Aortic smooth muscle cell (primary cell): ENCODE data around the gene PCDHGC4. TPM values are rescaled to one million over a fixed set of nuclear protein-coding genes. Genes with fewer than 3 reads are reported as not detected.

Experiments used
- total RNA-seq: library from RNA; depleted of rRNA; stranded (reverse); fragments of >200 nt; gene quantifications from 2 replicates; pipeline ENCODE4 v1.2.3, GENCODE V29; 2014

The PCDHGC4 gene
- total RNA-seq: 2.0 and 3.2 TPM in 2 replicates

GRCh38 chr5:141484641-141485311 lies at the start of gene PCDHGC4:
PCDHGC4 (plus strand) TSS chr5:141485030; CDS start chr5:141485174, 144 bp downstream.

GRCh38 chr5:141475625-141476131 lies 9.2 kb upstream of the PCDHGC4 start, which contains the start of gene PCDHGC3:
PCDHGC3 (plus strand) TSS chr5:141475966; CDS start chr5:141476117, 151 bp downstream.

GRCh38 chr5:141488591-141489561 lies 4.0 kb downstream of the PCDHGC4 start, which contains the start of gene PCDHGC5:
PCDHGC5 (plus strand) TSS chr5:141489081; CDS start chr5:141489241, 160 bp downstream.

Other genes with a start within 250 kb of the PCDHGC4 start
- 0.53 and 0.56 TPM in 2 replicates for gene PCDHB15, start 239.6 kb upstream of the PCDHGC4 start, total RNA-seq
- gene SLC25A2, start 181.0 kb upstream of the PCDHGC4 start, total RNA-seq: 0.13 and 0.31 TPM in 2 replicates
- 81.0 and 83.9 TPM in 2 replicates for gene TAF7, start 164.2 kb upstream of the PCDHGC4 start, total RNA-seq
- 1.1 TPM in 2 replicates for gene PCDHGA1, start 154.5 kb upstream of the PCDHGC4 start, total RNA-seq
- 1.7 and 2.5 TPM in 2 replicates for gene PCDHGA2, start 146.3 kb upstream of the PCDHGC4 start, total RNA-seq
- gene PCDHGA3, start 141.2 kb upstream of the PCDHGC4 start, total RNA-seq: 2.0 and 2.9 TPM in 2 replicates
- gene PCDHGB1, start 134.9 kb upstream of the PCDHGC4 start, total RNA-seq: 1.8 and 4.3 TPM in 2 replicates
- 4.0 and 7.5 TPM in 2 replicates for gene PCDHGA4, start 130.0 kb upstream of the PCDHGC4 start, total RNA-seq
- 3.4 and 5.9 TPM in 2 replicates for gene PCDHGB2, start 125.0 kb upstream of the PCDHGC4 start, total RNA-seq
- 1.5 and 2.7 TPM in 2 replicates for gene PCDHGA5, start 120.9 kb upstream of the PCDHGC4 start, total RNA-seq
- gene PCDHGB3, start 114.8 kb upstream of the PCDHGC4 start, total RNA-seq: 5.7 and 8.4 TPM in 2 replicates
- 3.3 and 5.3 TPM in 2 replicates for gene PCDHGA6, start 111.1 kb upstream of the PCDHGC4 start, total RNA-seq
- 3.4 and 4.8 TPM in 2 replicates for gene PCDHGA7, start 102.3 kb upstream of the PCDHGC4 start, total RNA-seq
- gene PCDHGB4, start 97.3 kb upstream of the PCDHGC4 start, total RNA-seq: 20.1 and 26.5 TPM in 2 replicates
- gene PCDHGA8, start 92.4 kb upstream of the PCDHGC4 start, total RNA-seq: 2.2 and 3.9 TPM in 2 replicates
- gene PCDHGB5, start 87.1 kb upstream of the PCDHGC4 start, total RNA-seq: 21.0 and 29.1 TPM in 2 replicates
- gene PCDHGA9, start 82.3 kb upstream of the PCDHGC4 start, total RNA-seq: 2.9 and 5.7 TPM in 2 replicates
- 3.3 and 4.7 TPM in 2 replicates for gene PCDHGB6, start 77.0 kb upstream of the PCDHGC4 start, total RNA-seq
- 5.3 and 7.5 TPM in 2 replicates for gene PCDHGA10, start 72.0 kb upstream of the PCDHGC4 start, total RNA-seq
- 9.1 and 17.3 TPM in 2 replicates for gene PCDHGB7, start 67.4 kb upstream of the PCDHGC4 start, total RNA-seq
- gene PCDHGA11, start 64.0 kb upstream of the PCDHGC4 start, total RNA-seq: 11.0 and 18.2 TPM in 2 replicates
- gene PCDHGA12, start 54.5 kb upstream of the PCDHGC4 start, total RNA-seq: 17.6 and 22.3 TPM in 2 replicates
- 72.0 and 83.4 TPM in 2 replicates for gene PCDHGC3, start 9.1 kb upstream of the PCDHGC4 start, total RNA-seq
- gene PCDHGC5, start 4.1 kb downstream of the PCDHGC4 start, total RNA-seq: 3.4 and 4.7 TPM in 2 replicates
- gene DIAPH1, start 134.0 kb downstream of the PCDHGC4 start, total RNA-seq: 35.9 and 44.5 TPM in 2 replicates
- gene HDAC3, start 151.8 kb downstream of the PCDHGC4 start, total RNA-seq: 52.8 and 60.9 TPM in 2 replicates
- gene RELL2, start 152.0 kb downstream of the PCDHGC4 start, total RNA-seq: 1.5 TPM in 2 replicates
- gene FCHSD1, start 166.4 kb downstream of the PCDHGC4 start, total RNA-seq: 21.0 and 25.1 TPM in 2 replicates
- gene ARAP3, start 197.2 kb downstream of the PCDHGC4 start, total RNA-seq: 3.0 and 3.9 TPM in 2 replicates